Panc1 (cell line): ENCODE measurements around the gene SCLT1. TPM values are rescaled to one million over a fixed set of nuclear protein-coding genes. Genes with fewer than 3 reads are reported as not detected.

Experiments
- ATAC-seq: fragments of 200-7000 bp; cut with Tn5 transposase; 2 replicates; pipeline ENCODE4 v1.9.1; 2020; ENCODE audit warnings: mild to moderate bottlenecking, moderate library complexity
- BruUV-seq: library from RNA; stranded (reverse); fragments of 400-500 nt; replicated peaks from 2 replicates; lab custom pipeline; 2021; lab: Mats Ljungman, UMichigan
- CTCF ChIA-PET: fragments of 300-600 bp; sonication (Branson Sonifier 250); formaldehyde crosslinking; loops from one replicate; lab custom pipeline; 2022; ENCODE audit warnings: antibody characterized with exemption; lab: Charles Lee
- POLR2A ChIA-PET: fragments of 300-600 bp; sonication (Branson Sonifier 250); formaldehyde crosslinking; loops from one replicate; lab custom pipeline; 2022; ENCODE audit warnings: antibody characterized with exemption; lab: Charles Lee
- DNase-seq: peaks from one replicate; pipeline ENCODE4 v3.0.0-alpha.2; 2010; ENCODE audit warnings: low read depth, low spot score
- H3K27ac ChIP-seq: 2 replicates; pipeline ENCODE4 v1.5.1; 2011; ENCODE audit warnings: mild to moderate bottlenecking, low read length, inconsistent platforms
- H3K27me3 ChIP-seq: fragments of 200-500 bp; sonication (Bioruptor generic); 2 replicates; pipeline ENCODE4 v1.6.0; 2014; ENCODE audit warnings: low read length, inconsistent platforms; ENCODE audit not compliant: control insufficient read depth, insufficient read depth
- H3K36me3 ChIP-seq: fragments of 200-500 bp; sonication (Bioruptor generic); 2 replicates; pipeline ENCODE4 v1.5.1; 2014; ENCODE audit warnings: inconsistent platforms, mild to moderate bottlenecking, low read length, moderate library complexity; ENCODE audit not compliant: control insufficient read depth, insufficient read depth
- H3K4me1 ChIP-seq: 2 replicates; pipeline ENCODE4 v1.5.1; 2011; ENCODE audit warnings: inconsistent platforms, mild to moderate bottlenecking, low read length, moderate library complexity; ENCODE audit not compliant: control insufficient read depth, insufficient read depth
- H3K4me3 ChIP-seq, 2 experiments: 2 replicates each; pipeline ENCODE4 v1.5.1; 2011 to 2012; ENCODE audit warnings: low read depth in 2 of 2, low read length in 2 of 2, mild to moderate bottlenecking in 2 of 2, inconsistent platforms in 1 of 2, moderate library complexity in 1 of 2
- H3K9me3 ChIP-seq: fragments of 200-500 bp; sonication (Bioruptor generic); 2 replicates; pipeline ENCODE4 v1.5.1; 2014; ENCODE audit warnings: low read depth, mild to moderate bottlenecking, inconsistent platforms, low read length, moderate library complexity; ENCODE audit not compliant: control insufficient read depth, insufficient read depth
- CTCF ChIP-seq: fragments of 450-650 bp; IDR thresholded peaks from 2 replicates; pipeline ENCODE4 v1.5.1; 2017; ENCODE audit warnings: mild to moderate bottlenecking
- POLR2AphosphoS5 ChIP-seq: IDR thresholded peaks from 2 replicates; pipeline ENCODE4 v1.6.1; 2012; ENCODE audit warnings: mild to moderate bottlenecking, low read depth, low read length, moderate library complexity
- REST ChIP-seq, 2 experiments: IDR thresholded peaks; 2 replicates each; pipeline ENCODE4 v1.6.1; 2011 to 2012; ENCODE audit warnings: low read depth in 2 of 2, control low read depth in 1 of 2, low read length in 1 of 2, mild to moderate bottlenecking in 1 of 2, moderate library complexity in 1 of 2; ENCODE audit not compliant: insufficient read depth in 1 of 2
- SIN3A ChIP-seq: IDR thresholded peaks from 2 replicates; pipeline ENCODE4 v1.6.1; 2012; ENCODE audit warnings: low read depth, mild to moderate bottlenecking, low read length, moderate library complexity, borderline replicate concordance; ENCODE audit not compliant: insufficient read depth
- TCF7L2 ChIP-seq: IDR thresholded peaks from 2 replicates; pipeline ENCODE4 v1.6.1; 2011; ENCODE audit warnings: mild to moderate bottlenecking, low read depth, low read length, inconsistent platforms
- in situ Hi-C: cut with HindIII; loops from 2 replicates; pipeline ENCODE4 v1.10.0; 2016; ENCODE audit warnings: low sequenced_read_pairs, low pct_unique_long_range_greater_than_20kb
- intact Hi-C: fragments of 100-400 bp; cut with micrococcal nuclease; formaldehyde crosslinking; loops from one replicate; pipeline ENCODE4 v1.10.0; 2022; ENCODE audit not compliant: unreplicated experiment
- total RNA-seq: library from RNA; stranded (reverse); gene quantifications from one replicate; pipeline ENCODE4 v1.2.1, GENCODE V29; 2021; ENCODE audit not compliant: unreplicated experiment

Gene SCLT1
- total RNA-seq, 1 experiment from 2014 or later, result 9.7 TPM

GRCh38 chr4:128979934-128980333, 113.4 kb downstream of the SCLT1 start:
- H3K4me3 ChIP-seq, result no peak overlapping the region
- no peak overlapping the region for H3K27ac ChIP-seq
- no peaks in the 10 kb centered on the region for H3K9me3 ChIP-seq
- ATAC-seq (no peak), DNase-seq (no peak)
- intact Hi-C loops (no loop called here), in situ Hi-C loops (no loop called here)
- TF ChIP-seq TCF7L2 (no peak), SIN3A (no peak), CTCF (no peak), REST (IDR thresholded peaks at IDR 0.05; ENCODE audit: insufficient read depth in 1 of 2, low read depth in 2 of 2, low read length in 1 of 2) (no peak), POLR2AphosphoS5 (no peak)
- H3K4me1 ChIP-seq, result no peaks in the 10 kb centered on the region
- ChIA-PET CTCF (no interaction called here), POLR2A (interaction anchor here (0.5 kb wide), 1 partner anchor 675 kb away, joined by 3 read pairs; no protein-coding TSS in a partner anchor)
- BruUV-seq, result no TSS peak
- H3K36me3 ChIP-seq, result no peaks in the 10 kb centered on the region
- no peaks in the 10 kb centered on the region for H3K27me3 ChIP-seq

GRCh38 chr4:128978985-128979384, 114.4 kb downstream of the SCLT1 start:
- H3K9me3 ChIP-seq, result no peaks in the 10 kb centered on the region
- ATAC-seq (no peak), DNase-seq (no peak)
- no peaks in the 10 kb centered on the region for H3K36me3 ChIP-seq
- H3K4me1 ChIP-seq, result no peaks in the 10 kb centered on the region
- H3K27me3 ChIP-seq, result no peaks in the 10 kb centered on the region
- ChIA-PET CTCF (no interaction called here), POLR2A (no interaction called here)
- intact Hi-C loops (no loop called here), in situ Hi-C loops (no loop called here)
- H3K27ac ChIP-seq, result no peak overlapping the region
- no peak for TF ChIP-seq REST (IDR thresholded peaks at IDR 0.05; ENCODE audit: insufficient read depth in 1 of 2, low read depth in 2 of 2, low read length in 1 of 2)
- TF ChIP-seq CTCF, result no peak
- TF ChIP-seq POLR2AphosphoS5, result no peak
- TF ChIP-seq SIN3A, result no peak
- no peak for TF ChIP-seq TCF7L2
- H3K4me3 ChIP-seq, result no peak overlapping the region
- no TSS peak for BruUV-seq
